Esophagus squamous epithelium (tissue), 4 donors: ENCODE data around the gene ARHGAP8.

ENCODE experiments used
- POLR2A ChIP-seq, 4 donors: fragments of 450-650 bp; IDR thresholded peaks; one replicate each; pipeline ENCODE4 v1.6.1; 2017; ENCODE audit warnings: antibody characterized with exemption in 4 of 4, mild to moderate bottlenecking in 4 of 4, moderate library complexity in 3 of 4
- TF ChIP-seq, protein P1 (sequence below), 6 experiments: fragments of 450-650 bp in 4 of 6; fragments of 200-600 bp in 2 of 6; sonication (generic) in 2 of 6; IDR thresholded peaks; one replicate each; pipeline ENCODE4 v1.5.1; 2016 to 2019; ENCODE audit warnings: antibody characterized with exemption in 6 of 6, mild to moderate bottlenecking in 4 of 6, moderate library complexity in 4 of 6

DNA sequence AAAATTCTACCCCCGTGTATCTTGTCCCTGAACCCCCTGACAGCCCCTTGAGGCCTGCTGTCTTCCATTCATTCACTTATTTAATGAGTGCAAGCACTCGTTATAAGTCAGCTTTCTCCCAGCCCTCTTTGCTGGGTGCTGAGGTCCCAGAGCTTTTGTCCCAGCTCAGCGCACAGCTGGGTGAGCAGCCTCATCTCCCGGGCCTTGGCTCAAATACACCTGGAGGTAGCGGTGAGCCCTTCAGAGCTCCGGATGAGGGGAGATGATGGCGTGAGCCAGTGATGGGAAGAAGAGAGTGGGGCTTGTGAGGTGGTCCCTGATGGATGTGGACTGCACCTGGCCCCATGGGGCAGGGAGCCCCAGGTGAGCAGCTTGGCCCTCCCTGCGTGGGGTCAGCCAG, 18.1 kb upstream of the ARHGAP8 start:
- TF ChIP-seq, protein P1, sequence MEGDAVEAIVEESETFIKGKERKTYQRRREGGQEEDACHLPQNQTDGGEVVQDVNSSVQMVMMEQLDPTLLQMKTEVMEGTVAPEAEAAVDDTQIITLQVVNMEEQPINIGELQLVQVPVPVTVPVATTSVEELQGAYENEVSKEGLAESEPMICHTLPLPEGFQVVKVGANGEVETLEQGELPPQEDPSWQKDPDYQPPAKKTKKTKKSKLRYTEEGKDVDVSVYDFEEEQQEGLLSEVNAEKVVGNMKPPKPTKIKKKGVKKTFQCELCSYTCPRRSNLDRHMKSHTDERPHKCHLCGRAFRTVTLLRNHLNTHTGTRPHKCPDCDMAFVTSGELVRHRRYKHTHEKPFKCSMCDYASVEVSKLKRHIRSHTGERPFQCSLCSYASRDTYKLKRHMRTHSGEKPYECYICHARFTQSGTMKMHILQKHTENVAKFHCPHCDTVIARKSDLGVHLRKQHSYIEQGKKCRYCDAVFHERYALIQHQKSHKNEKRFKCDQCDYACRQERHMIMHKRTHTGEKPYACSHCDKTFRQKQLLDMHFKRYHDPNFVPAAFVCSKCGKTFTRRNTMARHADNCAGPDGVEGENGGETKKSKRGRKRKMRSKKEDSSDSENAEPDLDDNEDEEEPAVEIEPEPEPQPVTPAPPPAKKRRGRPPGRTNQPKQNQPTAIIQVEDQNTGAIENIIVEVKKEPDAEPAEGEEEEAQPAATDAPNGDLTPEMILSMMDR (IDR thresholded peaks at IDR 0.05): no peak
- no peak for TF ChIP-seq POLR2A (IDR thresholded peaks at IDR 0.05)
